Thyroid gland (tissue), 4 donors: ENCODE data around the gene ING4.

Experiments
- POLR2A ChIP-seq, 2 donors: fragments of 450-650 bp; IDR thresholded peaks; one replicate each; pipeline ENCODE4 v1.6.1; 2017; ENCODE audit warnings: antibody characterized with exemption in 2 of 2, mild to moderate bottlenecking in 2 of 2, moderate library complexity in 1 of 2
- TF ChIP-seq, protein P1 (sequence below), 6 experiments: fragments of 200-600 bp in 3 of 6; fragments of 450-650 bp in 3 of 6; sonication (generic) in 3 of 6; IDR thresholded peaks; one replicate each; pipeline ENCODE4 v1.5.1; 2016 to 2019; ENCODE audit warnings: antibody characterized with exemption in 6 of 6, mild to moderate bottlenecking in 2 of 6, inconsistent platforms in 1 of 6, moderate library complexity in 1 of 6

DNA sequence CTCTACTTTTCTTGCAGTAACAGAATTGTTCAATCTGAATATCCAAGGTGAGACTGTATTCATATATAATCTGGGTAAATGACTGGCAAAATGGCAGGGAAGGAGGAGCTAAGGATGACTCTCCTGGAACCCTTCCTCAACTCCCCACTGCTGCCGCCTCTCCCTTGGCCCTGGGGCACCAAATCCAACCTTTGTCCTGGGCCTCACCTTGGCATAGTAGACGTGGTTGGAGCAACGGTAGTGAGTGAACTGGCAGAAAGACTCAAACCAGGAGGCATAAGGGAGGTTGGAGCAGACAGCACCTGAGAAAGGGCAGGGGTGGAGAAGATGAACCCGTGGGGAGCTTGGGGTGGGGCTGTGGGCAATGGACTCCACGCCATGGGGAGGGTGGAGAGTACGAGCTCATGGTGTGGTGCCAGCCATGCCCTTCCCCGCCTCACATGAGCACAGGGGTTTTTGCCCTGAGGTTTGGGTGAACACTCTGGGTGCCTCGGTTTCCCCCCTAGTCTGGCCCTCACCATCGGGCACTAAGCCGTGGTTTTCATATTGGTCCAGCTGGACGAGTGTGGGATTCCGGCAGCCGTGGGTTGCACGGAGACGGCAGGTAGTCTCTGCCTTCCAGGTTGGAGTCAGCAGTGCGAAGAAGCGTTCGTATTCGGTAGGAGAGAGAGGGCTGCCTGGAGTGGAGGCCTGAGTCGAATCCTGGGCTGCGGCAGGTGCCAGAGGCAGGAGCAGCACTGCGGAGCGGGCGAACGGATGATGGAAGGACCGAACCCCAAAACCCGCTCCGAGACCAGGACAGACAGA, 16.4 kb downstream of the ING4 start:
- TF ChIP-seq POLR2A (IDR thresholded peaks at IDR 0.05): no peak
- TF ChIP-seq, protein P1, sequence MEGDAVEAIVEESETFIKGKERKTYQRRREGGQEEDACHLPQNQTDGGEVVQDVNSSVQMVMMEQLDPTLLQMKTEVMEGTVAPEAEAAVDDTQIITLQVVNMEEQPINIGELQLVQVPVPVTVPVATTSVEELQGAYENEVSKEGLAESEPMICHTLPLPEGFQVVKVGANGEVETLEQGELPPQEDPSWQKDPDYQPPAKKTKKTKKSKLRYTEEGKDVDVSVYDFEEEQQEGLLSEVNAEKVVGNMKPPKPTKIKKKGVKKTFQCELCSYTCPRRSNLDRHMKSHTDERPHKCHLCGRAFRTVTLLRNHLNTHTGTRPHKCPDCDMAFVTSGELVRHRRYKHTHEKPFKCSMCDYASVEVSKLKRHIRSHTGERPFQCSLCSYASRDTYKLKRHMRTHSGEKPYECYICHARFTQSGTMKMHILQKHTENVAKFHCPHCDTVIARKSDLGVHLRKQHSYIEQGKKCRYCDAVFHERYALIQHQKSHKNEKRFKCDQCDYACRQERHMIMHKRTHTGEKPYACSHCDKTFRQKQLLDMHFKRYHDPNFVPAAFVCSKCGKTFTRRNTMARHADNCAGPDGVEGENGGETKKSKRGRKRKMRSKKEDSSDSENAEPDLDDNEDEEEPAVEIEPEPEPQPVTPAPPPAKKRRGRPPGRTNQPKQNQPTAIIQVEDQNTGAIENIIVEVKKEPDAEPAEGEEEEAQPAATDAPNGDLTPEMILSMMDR (IDR thresholded peaks at IDR 0.05): no peak
